ENCODE data around the gene RCAN3.

DNA sequence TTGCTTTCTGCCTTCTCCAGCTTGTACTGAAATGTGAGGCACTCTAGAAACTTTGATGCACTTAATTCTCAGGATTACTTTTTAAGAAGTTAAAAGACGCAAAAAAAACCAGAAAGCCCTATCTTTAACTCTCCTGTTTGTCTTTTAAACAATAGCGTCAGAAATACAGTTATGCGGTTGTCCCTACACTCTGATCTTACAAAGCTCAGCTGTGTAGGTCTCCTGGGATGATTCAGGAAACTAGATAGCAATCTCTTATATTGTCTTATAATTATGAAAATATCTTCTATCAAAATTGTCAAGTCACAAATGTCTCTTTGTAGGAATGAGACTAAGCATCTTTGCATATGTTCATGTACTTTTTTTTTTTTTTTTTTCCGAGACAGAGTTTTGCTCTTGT is 26.9 kb upstream of the RCAN3 start:
- TF ChIP-seq, protein P1, sequence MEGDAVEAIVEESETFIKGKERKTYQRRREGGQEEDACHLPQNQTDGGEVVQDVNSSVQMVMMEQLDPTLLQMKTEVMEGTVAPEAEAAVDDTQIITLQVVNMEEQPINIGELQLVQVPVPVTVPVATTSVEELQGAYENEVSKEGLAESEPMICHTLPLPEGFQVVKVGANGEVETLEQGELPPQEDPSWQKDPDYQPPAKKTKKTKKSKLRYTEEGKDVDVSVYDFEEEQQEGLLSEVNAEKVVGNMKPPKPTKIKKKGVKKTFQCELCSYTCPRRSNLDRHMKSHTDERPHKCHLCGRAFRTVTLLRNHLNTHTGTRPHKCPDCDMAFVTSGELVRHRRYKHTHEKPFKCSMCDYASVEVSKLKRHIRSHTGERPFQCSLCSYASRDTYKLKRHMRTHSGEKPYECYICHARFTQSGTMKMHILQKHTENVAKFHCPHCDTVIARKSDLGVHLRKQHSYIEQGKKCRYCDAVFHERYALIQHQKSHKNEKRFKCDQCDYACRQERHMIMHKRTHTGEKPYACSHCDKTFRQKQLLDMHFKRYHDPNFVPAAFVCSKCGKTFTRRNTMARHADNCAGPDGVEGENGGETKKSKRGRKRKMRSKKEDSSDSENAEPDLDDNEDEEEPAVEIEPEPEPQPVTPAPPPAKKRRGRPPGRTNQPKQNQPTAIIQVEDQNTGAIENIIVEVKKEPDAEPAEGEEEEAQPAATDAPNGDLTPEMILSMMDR (IDR thresholded peaks at IDR 0.05; ENCODE audit: poor library complexity) = no peak
- TF ChIP-seq EZH2 (IDR thresholded peaks at IDR 0.05; ENCODE audit: borderline replicate concordance) = no peak
